Activated CD8-positive, alpha-beta memory T cell treated with anti-CD3 and anti-CD28 coated beads, Interleukin-2, amount 10 ng/mL, durations not matched to agents 7 days and 5 days (primary cell): ENCODE results near the gene RXRA. TPM values are rescaled to one million over a fixed set of nuclear protein-coding genes. Genes with fewer than 3 reads are reported as not detected.

ENCODE experiments used
- ATAC-seq: fragments of 150-1000 bp; cut with Tn5 transposase; one replicate; pipeline ENCODE4 v1.10.0; 2021; ENCODE audit warnings: moderate library complexity
- CTCF ChIA-PET: fragments of 350-600 bp; sonication (Branson Sonifier 250); formaldehyde crosslinking; loops from one replicate; lab custom pipeline; 2021; ENCODE audit warnings: antibody characterized with exemption; lab: Charles Lee
- DNase-seq: peaks from one replicate; pipeline ENCODE4 v3.0.0-alpha.2; 2020
- H3K27ac Mint-ChIP-seq: one replicate; pipeline ENCODE4 v1.8.0; 2021; ENCODE audit warnings: mild to moderate bottlenecking, mixed read lengths
- H3K27me3 Mint-ChIP-seq: one replicate; pipeline ENCODE4 v1.8.0; 2021; ENCODE audit warnings: mixed read lengths
- H3K36me3 Mint-ChIP-seq: one replicate; pipeline ENCODE4 v1.8.0; 2021; ENCODE audit warnings: mild to moderate bottlenecking, mixed read lengths
- H3K4me1 Mint-ChIP-seq: one replicate; pipeline ENCODE4 v1.8.0; 2021; ENCODE audit warnings: mixed read lengths
- H3K4me3 Mint-ChIP-seq: one replicate; pipeline ENCODE4 v1.8.0; 2021; ENCODE audit warnings: mild to moderate bottlenecking, moderate library complexity, mixed read lengths
- H3K9me3 Mint-ChIP-seq: one replicate; pipeline ENCODE4 v1.8.0; 2022; ENCODE audit warnings: low read depth, mixed read lengths
- total RNA-seq, 2 experiments: library from RNA; stranded (reverse); gene quantifications; one replicate each; pipeline ENCODE4 v1.2.3, GENCODE V29; 2021

Gene RXRA
- total RNA-seq, 2 experiments from 2014 or later, result 0.91 to 1.5 TPM

GRCh38 chr9:134455934-134456755 lies 129.9 kb downstream of the RXRA start:
- peak; percentile 83 for DNase-seq
- Mint-ChIP-seq H3K27ac (peak overlapping the region; percentile 74), H3K4me1 (peaks cover 7% of the 10 kb centered on the region), H3K9me3 (no peaks in the 10 kb centered on the region), H3K36me3 (no peaks in the 10 kb centered on the region), H3K27me3 (no peaks in the 10 kb centered on the region), H3K4me3 (peak overlapping the region; percentile 56)
- CTCF ChIA-PET, result interaction anchor here (0.5 to 4.3 kb wide), 5 partner anchors 13 to 601 kb away, joined by 3 to 14 read pairs (median 3); no protein-coding TSS in a partner anchor
- peak; percentile 86 for ATAC-seq

DNA sequence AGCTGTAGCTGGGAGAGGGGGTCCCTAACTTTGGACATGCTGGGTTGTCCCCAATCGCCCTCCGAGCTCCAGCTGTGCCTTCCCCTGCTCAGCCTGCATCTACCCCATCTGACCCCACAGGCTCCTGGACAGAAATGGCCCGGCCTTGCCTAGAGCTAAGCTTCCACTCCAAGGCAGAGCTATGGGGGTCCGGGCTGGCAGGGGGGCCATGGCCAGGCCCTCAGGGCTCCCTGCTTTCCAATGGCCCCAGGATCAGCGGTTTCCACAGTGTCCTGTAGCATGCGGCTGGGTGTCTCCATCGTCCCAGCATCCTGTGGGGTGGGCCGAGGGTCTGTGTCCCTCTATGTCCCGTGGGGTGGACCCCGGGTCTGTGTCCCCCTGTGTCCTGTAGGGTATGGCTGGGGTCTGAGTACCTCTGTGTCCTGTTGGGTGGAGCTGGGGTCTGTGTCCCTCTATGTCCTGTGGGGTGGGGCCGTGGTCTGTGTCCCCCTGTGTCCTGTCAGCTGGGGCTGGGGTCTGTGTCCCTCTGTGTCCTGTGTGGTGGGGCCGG lies 130.6 kb downstream of the RXRA start:
- ATAC-seq (no peak), DNase-seq (no peak)
- H3K27ac Mint-ChIP-seq, result peak overlapping the region; percentile 74
- H3K36me3 Mint-ChIP-seq, result no peaks in the 10 kb centered on the region
- H3K4me3 Mint-ChIP-seq, result peak overlapping the region; percentile 56
- H3K4me1 Mint-ChIP-seq, result peaks cover 7% of the 10 kb centered on the region
- CTCF ChIA-PET, result interaction anchor here (0.5 to 4.3 kb wide), 5 partner anchors 14 to 600 kb away, joined by 3 to 14 read pairs (median 3); no protein-coding TSS in a partner anchor
- H3K27me3 Mint-ChIP-seq, result no peaks in the 10 kb centered on the region
- H3K9me3 Mint-ChIP-seq, result no peaks in the 10 kb centered on the region

DNA sequence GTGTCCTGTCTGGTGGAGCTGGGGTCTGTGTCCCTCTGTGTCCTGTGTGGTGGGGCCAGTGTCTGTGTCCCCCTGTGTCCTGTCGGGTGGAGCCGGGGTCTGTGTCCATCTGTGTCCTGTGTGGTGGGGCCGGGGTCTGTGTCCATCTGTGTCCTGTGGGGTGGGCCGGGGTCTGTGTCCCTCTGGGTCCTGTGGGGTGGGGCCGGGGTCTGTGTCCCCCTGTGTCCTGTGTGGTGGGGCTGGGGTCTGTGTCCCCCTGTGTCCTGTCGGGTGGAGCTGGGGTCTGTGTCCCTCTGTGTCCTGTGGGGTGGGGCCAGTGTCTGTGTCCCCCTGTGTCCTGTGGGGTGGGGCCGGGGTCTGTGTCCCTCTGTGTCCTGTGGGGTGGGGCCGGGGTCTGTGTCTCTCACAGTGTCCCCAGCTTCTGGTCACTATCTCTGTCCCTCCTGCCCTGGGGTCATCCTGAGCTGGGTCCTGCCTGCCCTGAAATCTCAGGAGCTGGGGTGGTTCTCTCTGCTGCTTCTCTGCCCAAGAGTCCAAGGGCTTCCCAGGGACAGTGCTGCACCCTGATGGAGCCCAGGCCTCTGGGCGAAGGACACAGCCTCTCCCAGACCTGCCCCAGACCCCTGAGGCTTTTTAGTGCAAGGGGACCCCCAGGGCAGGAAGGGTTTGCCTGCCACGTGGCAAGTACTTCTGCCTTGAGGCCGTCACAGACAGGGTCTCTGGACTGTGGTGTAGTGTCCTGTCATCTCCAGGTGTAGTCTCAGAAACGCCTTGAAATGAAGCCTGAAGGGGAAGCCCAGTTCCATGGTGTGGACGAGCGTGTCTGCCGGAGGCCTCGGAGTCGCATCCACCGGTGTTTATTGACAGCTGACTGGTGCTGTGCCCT lies 131.3 kb downstream of the RXRA start:
- H3K4me1 Mint-ChIP-seq, result peaks cover 7% of the 10 kb centered on the region
- H3K4me3 Mint-ChIP-seq, result no peak overlapping the region
- no peaks in the 10 kb centered on the region for H3K27me3 Mint-ChIP-seq
- ATAC-seq (no peak), DNase-seq (no peak)
- no peaks in the 10 kb centered on the region for H3K36me3 Mint-ChIP-seq
- H3K9me3 Mint-ChIP-seq, result no peaks in the 10 kb centered on the region
- H3K27ac Mint-ChIP-seq, result no peak overlapping the region
- CTCF ChIA-PET, result interaction anchor here (1.4 to 4.3 kb wide), 4 partner anchors 8 to 287 kb away, joined by 3 to 14 read pairs (median 7); no protein-coding TSS in a partner anchor

DNA sequence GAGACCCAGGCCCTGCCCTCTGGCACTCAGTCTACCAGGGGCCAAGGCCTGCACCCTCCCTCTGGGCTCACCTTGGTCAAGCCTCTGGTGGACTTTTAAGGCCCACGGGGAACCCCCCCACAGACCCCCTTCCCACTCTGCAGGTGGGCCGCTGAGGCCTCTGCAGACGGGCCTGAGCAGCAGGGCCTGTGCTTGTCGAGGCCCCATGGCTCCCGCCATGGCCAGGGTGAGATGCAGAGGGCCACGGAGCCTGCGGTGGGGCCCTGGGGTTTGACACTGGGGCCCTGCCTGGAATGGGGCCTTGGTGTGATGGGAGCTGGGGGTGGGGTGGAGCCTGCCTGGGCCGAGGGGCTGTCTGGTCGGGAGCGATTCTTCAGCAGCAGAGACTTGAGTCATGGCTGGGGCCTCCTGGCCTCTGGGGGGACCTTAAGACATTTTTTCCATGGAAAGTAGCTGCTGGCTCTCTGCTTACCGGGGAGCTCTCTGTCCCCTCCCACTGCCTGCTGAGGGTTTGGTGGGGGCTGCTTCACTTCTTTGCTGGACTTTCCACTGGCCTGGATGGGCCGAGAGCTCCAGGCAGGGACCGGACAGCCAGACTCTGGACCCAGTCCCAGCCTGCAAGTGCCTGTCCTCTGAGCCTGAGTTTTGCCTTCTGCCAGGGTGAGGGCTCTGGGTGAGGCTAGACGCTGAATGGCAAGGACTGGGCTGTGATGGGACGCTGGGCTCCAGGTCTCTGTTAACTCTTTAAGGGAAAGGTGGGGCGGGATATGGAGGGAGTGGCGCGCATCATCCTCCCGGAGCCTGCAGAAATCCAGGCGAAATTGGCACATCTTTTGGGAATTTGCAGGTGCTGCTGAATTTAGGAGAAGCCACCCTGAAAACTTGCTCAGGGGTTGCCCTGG lies 132.2 kb downstream of the RXRA start:
- H3K4me3 Mint-ChIP-seq, result no peak overlapping the region
- CTCF ChIA-PET, result interaction anchor here (2.2 to 4.3 kb wide), 2 partner anchors 9 to 288 kb away, joined by 7 to 14 read pairs; no protein-coding TSS in a partner anchor
- H3K36me3 Mint-ChIP-seq, result no peaks in the 10 kb centered on the region

DNA sequence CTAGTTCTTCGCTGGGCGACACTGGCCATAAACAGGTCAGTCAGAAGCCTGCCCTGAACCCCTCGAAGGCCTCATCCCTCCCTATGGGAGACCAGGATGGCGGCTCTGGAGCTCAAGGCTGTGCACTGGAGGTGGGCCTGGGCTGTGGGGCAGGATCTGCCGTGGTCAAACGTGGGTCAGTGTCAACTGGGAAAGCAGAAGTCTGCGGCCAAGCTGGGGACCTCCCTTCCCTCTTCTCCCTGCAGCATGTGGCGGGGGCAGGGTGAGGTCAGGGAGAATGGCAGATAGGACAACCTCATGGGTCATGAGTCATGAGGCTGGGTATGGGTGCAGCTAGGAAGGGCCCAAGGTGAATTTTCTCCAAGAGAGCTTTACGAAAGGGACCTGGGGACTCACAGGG lies 132.9 kb downstream of the RXRA start:
- Mint-ChIP-seq H3K27me3 (no peaks in the 10 kb centered on the region), H3K9me3 (no peaks in the 10 kb centered on the region), H3K36me3 (no peaks in the 10 kb centered on the region), H3K27ac (no peak overlapping the region), H3K4me1 (peaks cover 7% of the 10 kb centered on the region), H3K4me3 (no peak overlapping the region)
- CTCF ChIA-PET, result interaction anchor here (2.2 to 4.3 kb wide), 2 partner anchors 10 to 288 kb away, joined by 7 to 14 read pairs; no protein-coding TSS in a partner anchor
- ATAC-seq (no peak), DNase-seq (no peak)

More for the DNA sequence above, 132.2 kb downstream of the RXRA start:
- Mint-ChIP-seq H3K27me3 (no peaks in the 10 kb centered on the region), H3K9me3 (no peaks in the 10 kb centered on the region), H3K27ac (no peak overlapping the region), H3K4me1 (peaks cover 7% of the 10 kb centered on the region)
- no peak for ATAC-seq
- no peak for DNase-seq

DNA sequence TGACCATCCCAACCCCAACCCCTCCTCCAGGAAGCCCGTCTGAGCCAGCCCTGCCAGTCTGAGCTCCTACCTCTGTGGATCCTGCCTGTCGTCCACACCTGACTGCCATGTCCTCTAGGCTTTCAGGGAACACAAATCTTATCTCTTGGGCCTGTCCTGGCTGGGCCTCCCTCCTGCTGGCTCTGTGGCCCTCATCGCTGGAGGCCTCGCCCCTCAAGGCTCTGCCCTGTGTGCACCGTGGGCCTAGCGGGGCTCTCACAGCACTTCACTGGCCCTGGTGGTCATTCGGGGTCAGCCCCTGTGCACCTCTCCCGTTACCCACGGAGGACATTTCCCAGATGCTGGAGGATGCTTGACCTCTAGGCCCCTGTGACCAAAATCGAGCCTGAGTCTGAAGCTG lies 133.3 kb downstream of the RXRA start:
- Mint-ChIP-seq H3K36me3 (no peaks in the 10 kb centered on the region), H3K27ac (no peak overlapping the region), H3K27me3 (no peaks in the 10 kb centered on the region), H3K4me3 (no peak overlapping the region), H3K9me3 (no peaks in the 10 kb centered on the region), H3K4me1 (peaks cover 7% of the 10 kb centered on the region)
- CTCF ChIA-PET, result interaction anchor here (2.2 to 4.3 kb wide), 2 partner anchors 10 to 289 kb away, joined by 7 to 14 read pairs; no protein-coding TSS in a partner anchor
- DNase-seq (no peak), ATAC-seq (no peak)

GRCh38 chr9:134460206-134460605 lies 134.0 kb downstream of the RXRA start:
- H3K27me3 Mint-ChIP-seq, result no peaks in the 10 kb centered on the region
- no peak overlapping the region for H3K27ac Mint-ChIP-seq
- ATAC-seq (no peak), DNase-seq (no peak)
- H3K4me1 Mint-ChIP-seq, result peaks cover 7% of the 10 kb centered on the region
- no peaks in the 10 kb centered on the region for H3K36me3 Mint-ChIP-seq
- H3K9me3 Mint-ChIP-seq, result no peaks in the 10 kb centered on the region
- CTCF ChIA-PET, result no interaction called here
- no peak overlapping the region for H3K4me3 Mint-ChIP-seq

GRCh38 chr9:134460896-134461295 lies 134.6 kb downstream of the RXRA start:
- H3K4me1 Mint-ChIP-seq, result peaks cover 5% of the 10 kb centered on the region
- H3K36me3 Mint-ChIP-seq, result no peaks in the 10 kb centered on the region
- CTCF ChIA-PET, result no interaction called here
- H3K9me3 Mint-ChIP-seq, result no peaks in the 10 kb centered on the region
- ATAC-seq, result no peak
- no peak for DNase-seq
- H3K27me3 Mint-ChIP-seq, result no peaks in the 10 kb centered on the region
- H3K27ac Mint-ChIP-seq, result no peak overlapping the region
- no peak overlapping the region for H3K4me3 Mint-ChIP-seq

DNA sequence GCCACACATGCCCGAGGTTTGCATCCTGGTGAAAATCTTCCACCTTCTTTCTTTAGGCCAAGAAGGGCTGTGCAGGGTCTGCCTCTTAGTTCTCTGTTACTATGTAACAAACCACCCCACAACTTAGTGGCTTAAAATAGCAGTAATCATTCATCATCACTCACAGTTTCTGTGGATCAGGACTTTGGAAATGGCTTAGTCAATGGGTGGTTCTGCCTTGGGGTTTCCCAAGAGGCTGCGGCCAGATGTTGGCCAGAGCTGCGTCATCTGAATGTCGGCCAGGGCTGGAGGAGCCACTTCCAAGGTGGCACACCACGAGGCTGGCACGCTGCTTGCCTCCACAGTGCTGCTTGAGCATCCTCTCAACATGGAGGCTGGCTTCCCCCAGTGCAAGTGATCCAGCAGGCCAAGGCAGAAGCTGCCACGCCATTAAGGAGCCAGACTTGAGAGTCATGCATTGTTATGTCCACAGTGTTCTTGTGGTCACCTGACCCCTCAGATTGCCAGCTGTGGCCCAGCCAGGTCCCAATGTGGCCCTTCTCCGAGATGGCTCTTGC lies 135.2 kb downstream of the RXRA start:
- Mint-ChIP-seq H3K27ac (no peak overlapping the region), H3K4me3 (no peak overlapping the region), H3K9me3 (no peaks in the 10 kb centered on the region), H3K27me3 (no peaks in the 10 kb centered on the region), H3K36me3 (no peaks in the 10 kb centered on the region), H3K4me1 (peaks cover 1% of the 10 kb centered on the region)
- ATAC-seq, result no peak
- DNase-seq, result no peak
- CTCF ChIA-PET, result no interaction called here

DNA sequence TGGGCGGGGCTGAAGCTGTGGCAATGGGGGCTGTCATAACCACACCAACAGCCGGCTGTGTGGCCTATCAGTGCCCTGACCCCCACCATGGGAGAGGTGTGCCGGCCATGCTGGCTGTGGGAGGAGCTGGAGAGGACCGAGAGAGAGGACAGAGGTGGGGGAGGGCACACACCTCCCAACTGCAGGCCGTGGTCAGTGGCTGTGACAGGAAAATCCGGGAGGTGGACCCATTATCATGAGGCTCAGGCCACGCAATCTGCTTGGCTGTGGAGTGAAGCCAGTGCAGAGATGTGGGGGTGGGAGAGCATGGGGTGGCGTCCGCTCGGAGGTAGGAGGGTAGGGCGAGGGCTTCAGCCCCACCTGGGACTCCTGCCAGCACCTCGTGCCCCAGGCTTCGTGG lies 136.1 kb downstream of the RXRA start:
- H3K27ac Mint-ChIP-seq, result no peak overlapping the region
- CTCF ChIA-PET, result no interaction called here
- ATAC-seq, result no peak

GRCh38 chr9:134463280-134463679 lies 137.0 kb downstream of the RXRA start:
- Mint-ChIP-seq H3K36me3 (no peaks in the 10 kb centered on the region), H3K9me3 (no peaks in the 10 kb centered on the region), H3K27me3 (no peaks in the 10 kb centered on the region), H3K27ac (no peak overlapping the region), H3K4me1 (no peaks in the 10 kb centered on the region), H3K4me3 (no peak overlapping the region)
- CTCF ChIA-PET, result no interaction called here
- ATAC-seq, result no peak
- no peak for DNase-seq

More for the DNA sequence above, 136.1 kb downstream of the RXRA start:
- Mint-ChIP-seq H3K4me3 (no peak overlapping the region), H3K27me3 (no peaks in the 10 kb centered on the region), H3K36me3 (no peaks in the 10 kb centered on the region), H3K9me3 (no peaks in the 10 kb centered on the region), H3K4me1 (no peaks in the 10 kb centered on the region)
- no peak for DNase-seq
